NCI-H510A (cell line): ENCODE measurements around the gene AARS2.
A peak's percentile ranks its signal among the peaks of the same experiment; 100 is the strongest.

Experiments
- DNase-seq: peaks from one replicate; lab custom pipeline; 2025; lab: John Stamatoyannopoulos, UW

Gene AARS2

DNA sequence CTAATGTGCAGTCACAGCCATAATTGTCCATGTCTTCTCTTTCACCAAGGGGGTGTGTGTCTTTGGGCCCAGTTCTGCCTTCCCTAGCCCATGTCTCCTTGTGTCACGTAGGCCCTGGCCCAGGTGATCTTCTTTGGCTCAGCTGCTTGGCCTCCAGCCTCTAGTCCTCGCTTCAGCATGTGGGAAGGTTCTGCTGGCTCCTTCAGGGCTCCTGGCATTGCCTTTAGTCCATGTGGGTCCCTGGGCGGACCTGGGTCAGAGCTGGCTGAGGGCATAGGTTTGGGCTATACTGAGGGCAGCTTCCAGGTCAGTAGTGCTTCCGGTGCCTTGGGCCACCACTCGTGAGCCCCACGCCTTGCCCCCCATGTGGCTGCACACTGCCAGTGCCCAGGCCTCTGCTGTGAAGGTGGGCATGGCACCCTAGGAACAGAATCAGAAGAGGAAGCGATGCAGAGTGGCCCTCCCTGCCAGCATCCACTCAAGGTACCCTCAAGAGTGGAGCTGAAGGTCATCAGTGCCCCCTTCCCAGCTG lies 12.8 kb downstream of the AARS2 start:
- DNase-seq: no peak

DNA sequence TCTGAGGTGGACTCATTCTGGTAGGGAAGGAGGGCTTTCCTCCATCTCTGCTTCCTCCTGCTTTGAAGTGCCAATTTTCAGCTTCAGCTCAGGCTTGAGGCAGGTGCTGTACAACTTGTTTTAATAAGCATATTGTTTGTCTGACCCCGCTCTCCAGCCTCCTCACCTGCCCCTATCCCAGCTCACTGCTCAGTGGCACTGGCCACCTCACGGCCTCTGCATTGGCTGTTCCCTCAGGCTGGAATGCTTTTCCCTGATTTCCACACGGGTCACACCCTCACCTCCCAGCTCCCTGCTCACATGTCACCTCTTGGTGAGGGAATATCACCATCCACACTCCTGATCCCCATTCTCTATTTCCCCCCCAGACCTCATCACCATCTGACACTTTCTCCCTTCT lies 14.3 kb downstream of the AARS2 start:
- DNase-seq: no peak

DNA sequence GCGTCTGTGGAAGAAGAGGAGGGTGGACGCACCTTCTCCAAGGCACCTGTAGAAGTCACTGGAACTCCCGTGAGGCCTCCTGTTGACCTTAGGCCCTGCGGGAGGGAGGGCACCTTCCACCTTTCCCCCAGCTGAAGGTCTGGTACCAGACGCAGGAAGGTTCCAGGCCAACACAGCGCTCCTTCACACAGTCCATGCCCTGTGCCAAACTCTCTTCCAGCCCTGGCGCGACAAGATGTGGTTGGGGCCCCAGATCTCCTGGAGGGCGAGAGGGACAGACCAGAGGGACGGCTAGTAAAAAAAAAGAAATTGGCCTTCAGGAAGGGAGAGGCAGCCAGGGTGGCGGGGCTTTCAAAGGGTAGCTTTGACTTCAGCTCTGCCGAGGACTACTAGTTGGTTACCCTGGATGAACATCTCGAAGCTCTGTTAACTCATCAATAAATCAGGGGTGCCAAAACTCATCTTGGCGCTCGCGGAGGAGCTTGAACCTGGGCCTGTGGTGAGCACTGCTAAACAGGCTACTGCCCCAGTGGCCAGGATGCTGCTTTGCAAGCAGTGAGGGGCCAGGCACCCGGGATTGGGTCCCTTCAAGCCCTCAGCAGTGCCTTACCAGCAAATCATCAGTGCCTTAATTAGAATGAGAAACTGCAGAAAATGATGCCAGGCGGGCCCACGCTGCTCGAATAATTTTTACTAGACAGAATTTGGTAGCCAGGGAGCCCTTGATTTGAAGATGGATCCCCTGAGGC lies 14.9 kb downstream of the AARS2 start:
- no peak for DNase-seq

DNA sequence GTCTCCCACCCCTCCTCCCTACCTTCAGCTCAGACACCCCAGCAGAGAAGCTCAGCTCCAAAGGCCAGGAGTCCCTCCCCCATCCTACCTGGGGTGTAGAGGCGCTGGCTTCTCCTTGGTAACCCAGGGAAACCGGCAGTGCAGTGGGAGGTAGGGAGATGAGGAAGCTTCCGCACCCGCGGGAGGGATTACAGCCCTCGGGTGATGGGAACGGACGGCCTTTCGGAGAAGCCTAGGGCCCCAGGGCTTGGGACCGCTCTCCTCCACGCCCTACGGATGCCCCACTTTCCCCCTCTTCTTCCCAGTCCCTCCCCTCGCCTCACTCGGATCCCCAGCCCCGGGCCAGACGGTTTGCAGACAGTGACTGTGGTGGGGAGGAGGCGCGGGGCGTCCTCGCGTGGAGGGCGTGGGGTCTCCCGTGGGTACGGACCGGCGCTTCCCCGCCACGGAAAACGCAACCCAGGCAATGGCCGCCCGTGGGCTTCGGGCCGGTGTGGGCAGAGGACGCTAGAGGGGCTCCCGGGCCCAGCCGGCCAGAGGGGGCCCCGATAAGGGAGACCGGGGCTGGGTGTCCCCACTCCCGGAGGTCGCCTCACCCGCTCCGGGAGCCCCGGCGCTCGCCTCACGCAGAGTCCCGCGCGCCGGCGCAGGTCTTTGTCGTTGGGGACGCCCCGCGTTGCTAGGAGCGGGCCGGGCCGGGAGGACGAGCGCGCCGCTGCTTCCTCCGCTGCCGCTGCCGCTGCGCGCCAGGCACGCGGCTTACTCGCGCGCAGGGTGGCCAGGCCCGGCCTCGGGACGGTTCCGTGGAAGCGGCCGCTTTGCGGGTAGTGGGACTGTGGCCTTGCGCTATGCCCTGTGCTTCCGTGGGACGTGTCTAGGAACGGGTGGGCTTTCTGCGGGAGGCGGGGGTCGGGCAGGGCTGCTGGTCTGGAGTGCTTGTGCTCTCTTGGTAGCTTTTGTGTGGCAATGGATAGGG lies 15.8 kb downstream of the AARS2 start:
- DNase-seq: peak; percentile 39

GRCh38 chr6:44294832-44295791 lies 18.0 kb downstream of the AARS2 start:
- DNase-seq: no peak

DNA sequence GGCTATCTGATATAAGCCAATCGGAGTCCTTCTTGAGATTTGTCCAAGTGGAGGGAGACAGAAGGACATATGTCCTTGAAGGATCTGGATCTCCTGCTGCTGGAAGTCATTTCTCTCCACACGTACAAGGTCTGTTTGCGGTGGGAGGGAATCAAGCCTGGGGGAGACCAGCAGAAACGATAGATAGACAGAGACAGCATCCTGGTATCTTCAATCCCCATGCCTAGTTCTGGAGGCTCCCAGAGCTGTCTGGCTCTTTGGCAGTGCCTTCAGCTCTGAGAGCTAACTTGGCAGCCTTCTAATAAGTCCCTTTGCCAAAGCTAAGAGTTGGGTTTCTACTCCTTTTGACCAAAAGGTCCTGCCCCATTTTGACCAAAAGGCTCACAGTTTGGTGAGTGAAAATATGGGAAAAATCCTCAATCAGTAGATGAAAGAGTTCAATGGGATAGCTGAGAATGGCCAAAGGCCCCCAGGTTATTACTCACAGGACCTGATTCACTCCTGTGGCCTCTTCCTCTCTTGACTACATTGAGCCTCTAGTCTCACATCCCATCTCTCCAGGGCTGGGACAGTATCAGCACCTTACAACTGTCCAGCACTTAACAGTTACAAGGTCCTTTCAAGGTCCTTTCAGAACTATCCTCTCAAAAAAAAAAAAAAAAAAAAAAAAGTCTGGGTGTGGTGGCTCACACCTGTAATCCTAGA lies 20.3 kb downstream of the AARS2 start:
- DNase-seq: no peak

- DNase-seq: no peak
Measured at GRCh38 chr6:44291841-44292240, 21.3 kb downstream of the AARS2 start.

DNA sequence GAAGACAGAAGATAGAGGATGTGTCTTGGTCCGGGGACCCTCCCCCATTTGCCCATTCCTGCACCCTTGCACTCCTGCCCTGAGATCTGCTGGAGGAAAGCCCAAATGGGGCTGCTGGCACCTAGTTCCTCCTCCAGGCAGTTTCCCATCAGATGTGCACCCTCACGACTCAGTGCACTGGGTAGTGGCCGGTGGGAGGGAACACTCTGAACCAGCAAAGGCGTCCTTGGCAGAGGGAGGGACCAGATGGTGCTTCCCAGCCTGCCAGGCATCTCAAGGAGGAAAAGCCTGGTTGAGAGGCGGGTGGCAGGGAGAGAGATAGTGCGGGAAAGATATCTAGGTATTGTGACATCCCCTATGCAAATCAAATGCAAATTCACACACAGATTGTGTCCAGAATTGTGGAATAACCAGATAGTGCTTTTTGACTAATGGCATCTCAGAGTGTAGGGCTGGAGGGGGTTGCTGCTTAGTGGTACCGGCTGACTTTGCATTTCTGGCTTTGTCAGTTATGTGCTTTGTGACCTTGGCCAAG lies 23.4 kb downstream of the AARS2 start:
- no peak for DNase-seq

- DNase-seq: no peak
Measured at GRCh38 chr6:44286747-44287146, 26.4 kb downstream of the AARS2 start.

DNA sequence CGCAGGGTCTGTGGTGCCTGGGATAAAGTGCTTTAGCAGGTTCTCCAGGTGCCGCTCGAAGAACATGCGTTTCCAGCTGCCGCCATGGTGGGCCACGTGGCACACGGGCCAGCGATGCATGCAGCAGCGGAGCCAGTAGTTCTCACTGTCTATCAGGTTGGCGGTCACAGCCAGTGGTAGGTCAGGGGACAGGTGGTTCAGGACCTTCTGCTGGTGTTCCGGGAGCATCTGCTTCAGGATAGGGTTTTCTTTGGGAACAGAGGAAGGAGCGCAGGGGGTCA lies 26.9 kb downstream of the AARS2 start:
- DNase-seq: no peak

GRCh38 chr6:44285552-44286284 lies 27.4 kb downstream of the AARS2 start:
- DNase-seq: no peak

DNA sequence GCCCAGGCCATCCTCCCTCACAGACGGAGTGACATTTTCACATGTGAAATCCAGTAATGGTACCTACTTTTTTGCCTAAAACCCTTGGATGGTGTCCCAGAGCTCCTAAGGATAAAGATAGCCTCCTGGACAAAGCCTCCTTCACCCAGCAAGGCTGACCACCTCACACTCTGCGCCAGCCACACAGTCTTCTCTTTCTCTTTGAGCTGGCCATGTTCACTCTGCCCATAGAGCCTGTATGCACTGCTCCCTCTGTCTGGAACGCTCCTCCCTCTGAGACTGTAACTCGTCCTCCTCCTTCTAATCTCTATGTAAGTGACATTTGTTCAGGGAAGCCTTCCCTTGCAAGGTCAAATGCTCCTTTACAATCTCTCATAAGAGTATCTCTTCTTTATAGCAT lies 28.3 kb downstream of the AARS2 start:
- DNase-seq: no peak

DNA sequence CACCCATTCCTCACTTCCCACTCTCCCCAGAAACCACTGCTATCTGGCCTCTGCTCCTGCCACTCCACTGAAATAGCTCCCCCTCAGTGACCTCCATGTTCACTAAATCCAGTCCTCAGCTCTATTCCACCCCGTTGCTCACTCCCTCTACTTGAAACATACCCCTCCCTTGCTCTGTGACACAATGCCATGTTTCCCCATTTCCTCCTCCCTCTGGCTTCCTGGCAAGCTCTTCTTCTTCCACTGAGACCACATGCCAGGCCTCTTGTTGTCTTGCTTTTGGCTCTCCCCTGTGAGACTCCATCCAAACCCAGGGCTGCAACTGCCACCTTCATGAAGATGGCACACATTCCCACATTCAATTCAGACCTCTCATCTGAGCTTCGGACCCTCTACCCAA lies 29.0 kb downstream of the AARS2 start:
- DNase-seq: no peak

DNA sequence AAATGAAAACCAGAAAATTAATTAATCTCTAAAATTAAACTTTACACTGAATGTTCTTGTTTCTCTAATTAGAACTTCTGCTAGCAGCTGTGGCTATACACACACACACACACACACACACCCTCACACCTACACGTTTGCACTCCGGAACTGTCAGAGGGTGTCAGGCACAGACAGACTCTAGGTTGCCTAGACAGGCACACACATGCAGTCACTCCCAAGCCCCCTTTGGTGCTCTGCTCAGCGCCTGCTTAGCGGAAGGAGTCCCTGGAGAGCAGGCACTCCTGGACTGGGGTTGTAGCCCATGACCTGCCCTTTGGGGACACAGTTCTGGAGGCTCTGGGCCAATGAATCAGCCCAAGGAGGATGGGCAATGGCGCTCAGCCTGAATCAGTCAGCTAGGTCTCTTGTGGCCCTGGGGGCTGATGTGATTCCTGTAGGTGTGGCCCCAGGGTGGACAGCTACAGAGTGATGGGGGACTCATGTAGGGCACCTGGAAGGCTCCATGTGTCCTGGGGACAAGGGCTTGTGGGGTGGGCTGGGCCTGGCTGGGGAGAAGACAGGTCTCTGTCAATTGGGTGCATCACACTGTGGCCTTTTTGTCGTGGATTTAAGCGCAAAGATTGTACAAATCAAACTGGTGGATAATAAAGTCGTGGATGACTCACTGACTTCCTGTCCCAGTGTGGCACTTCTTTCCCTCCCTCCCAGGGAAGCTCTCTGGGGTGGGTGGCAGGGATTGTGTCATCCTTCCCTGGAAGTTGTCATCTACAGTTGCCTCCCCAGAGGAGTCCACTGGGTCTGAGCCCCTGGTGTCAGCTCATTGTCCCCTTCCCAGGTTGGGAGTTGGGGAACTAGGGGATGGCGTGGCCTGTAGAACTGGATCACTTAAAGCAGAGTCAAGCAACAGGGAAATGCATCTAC lies 34.1 kb downstream of the AARS2 start:
- DNase-seq: no peak

DNA sequence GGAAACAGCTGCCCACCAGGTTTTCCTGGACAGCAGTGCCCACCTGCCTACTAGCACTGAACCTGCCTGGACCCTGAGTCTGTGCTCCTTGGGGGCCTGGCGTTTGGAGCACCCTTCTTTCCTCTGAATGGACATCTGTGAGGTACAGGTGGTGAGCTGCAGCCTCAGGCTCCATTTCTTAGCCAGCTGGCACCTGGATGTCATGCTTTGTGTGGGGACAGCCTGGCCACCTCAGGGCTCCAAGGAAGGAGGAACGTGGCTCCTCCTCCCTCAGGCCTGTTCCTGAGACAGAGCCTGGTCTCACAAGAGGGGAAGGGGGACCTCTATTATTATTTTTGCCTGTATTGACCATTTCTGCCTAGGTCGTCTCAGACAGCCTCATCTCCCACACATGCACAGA lies 34.8 kb downstream of the AARS2 start:
- no peak for DNase-seq

- no peak for DNase-seq
Measured at GRCh38 chr6:44277763-44278162, 35.4 kb downstream of the AARS2 start.

DNA sequence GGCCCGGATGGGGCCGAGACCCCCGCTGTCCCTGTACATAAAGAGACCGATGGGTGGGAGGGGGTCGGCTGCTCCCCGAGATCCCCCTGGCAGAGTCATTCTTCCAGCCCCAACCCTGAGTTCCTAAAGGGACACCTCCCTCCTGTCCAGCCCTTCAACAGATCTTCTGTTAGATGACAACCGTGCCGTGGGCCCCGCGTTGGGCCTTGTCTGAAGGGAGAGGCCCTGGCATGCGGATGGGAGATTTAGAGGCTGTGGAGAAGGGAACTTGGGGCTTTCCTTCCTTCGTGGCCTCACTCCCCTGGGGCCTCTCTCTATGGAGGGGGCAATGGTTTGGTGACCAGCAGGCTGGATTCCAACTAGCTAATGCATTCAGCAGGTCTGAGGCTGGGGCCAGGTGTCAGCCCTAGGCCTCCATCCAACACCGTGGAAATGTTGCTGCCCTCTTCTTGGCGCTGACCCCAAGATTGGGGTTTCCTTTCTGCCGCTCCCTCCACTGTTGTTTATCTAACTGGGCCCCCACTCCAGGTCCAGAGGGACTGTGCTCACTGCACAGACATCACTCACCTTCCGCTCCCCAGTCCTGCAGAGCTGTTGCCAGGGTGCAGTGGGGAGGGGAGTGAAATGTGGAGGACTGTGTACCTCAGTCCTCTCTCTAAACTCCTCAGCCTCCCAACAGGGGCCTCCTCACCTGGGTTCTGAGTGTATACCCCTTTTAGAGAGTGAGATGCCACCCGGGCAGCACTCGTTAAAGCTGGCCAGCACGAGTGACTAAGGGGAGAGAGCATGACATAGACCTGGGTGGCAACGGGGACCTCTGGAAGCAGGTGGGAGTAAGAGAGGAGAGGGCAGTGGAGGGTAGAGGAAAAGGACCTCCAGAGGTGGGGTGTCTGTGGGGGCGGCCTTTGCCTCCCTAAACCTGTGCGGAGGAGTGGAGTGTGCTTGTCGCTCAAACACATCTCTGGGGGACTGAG lies 36.2 kb downstream of the AARS2 start:
- DNase-seq: no peak
